OCI-LY1 (cell line): ENCODE measurements around the gene LAMA3.

Experiments
- H2AFZ ChIP-seq: fragments of 200-600 bp; sonication (generic), shearing (Covaris generic); 2 replicates; pipeline ENCODE4 v1.6.0; 2014; ENCODE audit warnings: antibody characterized with exemption, mild to moderate bottlenecking, low read length
- H3F3A ChIP-seq: fragments of 200-600 bp; sonication (generic), shearing (Covaris generic); 2 replicates; pipeline ENCODE4 v1.6.0; 2014; ENCODE audit warnings: mild to moderate bottlenecking, antibody characterized with exemption, low read length, moderate library complexity; ENCODE audit not compliant: insufficient read depth
- H3K27ac ChIP-seq: fragments of 200-600 bp; sonication (generic); 2 replicates; pipeline ENCODE4 v1.5.1; 2014; ENCODE audit warnings: low read length, mixed run types, mild to moderate bottlenecking, low read depth; ENCODE audit not compliant: poor library complexity, severe bottlenecking
- H3K27me3 ChIP-seq: fragments of 200-600 bp; sonication (generic); 2 replicates; pipeline ENCODE4 v1.6.0; 2014; ENCODE audit warnings: antibody characterized with exemption, mild to moderate bottlenecking, low read length, moderate library complexity; ENCODE audit not compliant: insufficient read depth
- H3K36me3 ChIP-seq: fragments of 200-600 bp; sonication (generic); 2 replicates; pipeline ENCODE4 v1.6.1; 2014; ENCODE audit warnings: mild to moderate bottlenecking, antibody characterized with exemption, low read length, moderate library complexity, mixed read lengths; ENCODE audit not compliant: insufficient read depth
- H3K4me1 ChIP-seq: fragments of 200-600 bp; sonication (generic); 2 replicates; pipeline ENCODE4 v1.5.1; 2014; ENCODE audit warnings: mild to moderate bottlenecking, low read length, moderate library complexity; ENCODE audit not compliant: insufficient read depth, severe bottlenecking
- H3K4me2 ChIP-seq: fragments of 200-600 bp; sonication (generic), shearing (Covaris generic); 2 replicates; pipeline ENCODE4 v1.6.1; 2014; ENCODE audit warnings: low read length
- H3K4me3 ChIP-seq: fragments of 200-600 bp; sonication (generic); 2 replicates; pipeline ENCODE4 v1.5.1; 2014; ENCODE audit warnings: low read length, low read depth, mild to moderate bottlenecking, mixed read lengths; ENCODE audit not compliant: poor library complexity, severe bottlenecking
- H3K79me2 ChIP-seq: fragments of 200-600 bp; shearing (Covaris generic); 2 replicates; pipeline ENCODE4 v1.6.1; 2016; ENCODE audit warnings: mixed run types, low read length, mixed read lengths; ENCODE audit not compliant: insufficient read depth
- H3K9ac ChIP-seq: fragments of 200-600 bp; sonication (generic), shearing (Covaris generic); 2 replicates; pipeline ENCODE4 v1.6.1; 2014; ENCODE audit warnings: mild to moderate bottlenecking, low read length, mixed read lengths
- H3K9me2 ChIP-seq: fragments of 200-600 bp; sonication (generic), shearing (Covaris generic); 2 replicates; pipeline ENCODE4 v1.6.1; 2014; ENCODE audit warnings: low read depth, mild to moderate bottlenecking, low read length, mixed read lengths
- H3K9me3 ChIP-seq: fragments of 200-600 bp; shearing (Covaris generic); 2 replicates; pipeline ENCODE4 v1.6.1; 2014; ENCODE audit warnings: low read length, mixed read lengths
- H4K20me1 ChIP-seq: fragments of 200-600 bp; sonication (generic), shearing (Covaris generic); 2 replicates; pipeline ENCODE4 v1.6.0; 2016; ENCODE audit warnings: mild to moderate bottlenecking, low read length; ENCODE audit not compliant: insufficient read depth
- CTCF ChIP-seq: fragments of 200-600 bp; sonication (generic), shearing (Covaris generic); IDR thresholded peaks from 2 replicates; pipeline ENCODE4 v1.5.1; 2017; ENCODE audit warnings: mild to moderate bottlenecking, antibody characterized with exemption, low read length, moderate library complexity, mixed read lengths
- EZH2 ChIP-seq: fragments of 200-600 bp; sonication (generic), shearing (Covaris generic); IDR thresholded peaks from 2 replicates; pipeline ENCODE4 v1.8.0; 2017; ENCODE audit warnings: borderline replicate concordance, mixed run types, mild to moderate bottlenecking, antibody characterized with exemption, low read length, moderate library complexity, mixed read lengths

LAMA3 gene

GRCh38 chr18:24002479-24002878 is 313.2 kb downstream of the LAMA3 start:
- Histone ChIP-seq H3F3A (no peaks in the 10 kb centered on the region), H3K4me1 (no peaks in the 10 kb centered on the region), H3K9ac (no peak overlapping the region), H2AFZ (no peak overlapping the region), H3K4me3 (no peak overlapping the region), H3K79me2 (no peaks in the 10 kb centered on the region), H4K20me1 (no peaks in the 10 kb centered on the region), H3K27ac (no peak overlapping the region), H3K4me2 (no peak overlapping the region), H3K27me3 (0 out of 2 replicates have a peak, but pooled peaks cover 2% of the 10 kb centered on the region), H3K36me3 (no peaks in the 10 kb centered on the region), H3K9me3 (no peaks in the 10 kb centered on the region), H3K9me2 (no peaks in the 10 kb centered on the region)
- TF ChIP-seq CTCF = 0 out of 2 replicates have a peak, but pooled peaks have one; percentile 11
- TF ChIP-seq EZH2 = no peak

- no peaks in the 10 kb centered on the region for H3K9me3 ChIP-seq
- H3K4me2 ChIP-seq = no peak overlapping the region
- H3K36me3 ChIP-seq = no peaks in the 10 kb centered on the region
- no peak overlapping the region for H2AFZ ChIP-seq
- H3K27me3 ChIP-seq = 0 out of 2 replicates have a peak, but pooled peaks cover 2% of the 10 kb centered on the region
- H3K9me2 ChIP-seq = no peaks in the 10 kb centered on the region
- no peaks in the 10 kb centered on the region for H3K79me2 ChIP-seq
- no peaks in the 10 kb centered on the region for H3F3A ChIP-seq
- no peak overlapping the region for H3K9ac ChIP-seq
- H4K20me1 ChIP-seq = no peaks in the 10 kb centered on the region
- H3K4me3 ChIP-seq = no peak overlapping the region
- no peaks in the 10 kb centered on the region for H3K4me1 ChIP-seq
- H3K27ac ChIP-seq = no peak overlapping the region
- TF ChIP-seq CTCF (no peak), EZH2 (no peak)
These were observed 314.0 kb downstream of the LAMA3 start for GRCh38 chr18:24003288-24003687.

DNA sequence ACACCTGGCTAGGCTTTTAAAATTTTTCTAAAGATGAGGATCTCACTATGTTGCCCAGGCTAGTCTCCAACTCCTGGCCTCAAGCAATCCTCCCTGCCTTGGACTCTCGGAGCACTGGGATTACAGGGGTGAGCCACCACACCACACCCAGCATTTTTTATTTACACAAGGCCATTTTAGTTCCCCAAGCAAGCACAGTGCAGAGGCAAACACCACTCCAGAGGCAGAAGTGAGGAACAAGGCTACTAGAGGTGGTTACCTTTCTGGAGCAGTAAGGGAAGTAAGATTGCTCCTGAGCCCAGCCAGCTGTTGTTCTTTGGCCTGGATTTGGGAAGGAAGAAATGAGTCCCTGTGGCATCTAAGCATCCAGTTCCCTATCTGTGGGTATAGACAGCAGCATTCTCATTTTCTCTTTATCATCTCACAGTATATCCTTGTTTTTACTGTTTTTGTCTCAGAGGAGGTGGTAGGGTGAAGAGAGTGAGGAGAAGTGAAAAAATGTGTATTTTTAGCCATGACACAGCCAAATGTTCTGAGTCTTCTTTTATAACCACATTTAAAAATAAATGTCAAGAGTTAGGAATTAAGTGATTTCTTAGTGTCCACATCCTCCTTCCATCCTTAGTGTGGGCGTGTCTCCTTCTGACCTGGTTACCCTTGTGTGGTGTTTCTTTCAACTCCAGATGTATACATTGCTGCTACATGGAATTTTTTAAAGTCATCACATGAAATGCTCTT is 314.8 kb downstream of the LAMA3 start:
- H2AFZ ChIP-seq = no peak overlapping the region
- no peak overlapping the region for H3K9ac ChIP-seq
- TF ChIP-seq CTCF (no peak), EZH2 (no peak)
- no peaks in the 10 kb centered on the region for H3K9me2 ChIP-seq
- H3K27ac ChIP-seq = no peak overlapping the region
- H3F3A ChIP-seq = no peaks in the 10 kb centered on the region
- no peaks in the 10 kb centered on the region for H4K20me1 ChIP-seq
- no peaks in the 10 kb centered on the region for H3K4me1 ChIP-seq
- H3K4me2 ChIP-seq = no peak overlapping the region
- 0 out of 2 replicates have a peak, but pooled peaks cover 2% of the 10 kb centered on the region for H3K27me3 ChIP-seq
- H3K79me2 ChIP-seq = no peaks in the 10 kb centered on the region
- H3K4me3 ChIP-seq = no peak overlapping the region
- H3K36me3 ChIP-seq = no peaks in the 10 kb centered on the region
- no peaks in the 10 kb centered on the region for H3K9me3 ChIP-seq
